ENCODE results near the gene RAB3IL1.

The RAB3IL1 gene

GRCh38 chr11:61904539-61905048, 12.8 kb downstream of the RAB3IL1 start:
- no peak for DNase-seq (ENCODE audit: low spot score)

- no peak for DNase-seq (ENCODE audit: low spot score)
Measured at GRCh38 chr11:61903845-61904244, 13.5 kb downstream of the RAB3IL1 start.

GRCh38 chr11:61902313-61902712, 15.1 kb downstream of the RAB3IL1 start:
- DNase-seq (ENCODE audit: low spot score): no peak

- DNase-seq (ENCODE audit: low spot score): no peak
Measured at GRCh38 chr11:61901397-61901796, 16.0 kb downstream of the RAB3IL1 start.

GRCh38 chr11:61900251-61900650, 17.1 kb downstream of the RAB3IL1 start:
- DNase-seq (ENCODE audit: low spot score): no peak

GRCh38 chr11:61899146-61899841, 18.1 kb downstream of the RAB3IL1 start:
- DNase-seq (ENCODE audit: low spot score): peak; percentile 90

GRCh38 chr11:61898247-61898582, 19.2 kb downstream of the RAB3IL1 start:
- DNase-seq (ENCODE audit: low spot score): no peak

- peak; percentile 65 for DNase-seq (ENCODE audit: low spot score)
Measured at GRCh38 chr11:61897387-61898246, 19.7 kb downstream of the RAB3IL1 start.

GRCh38 chr11:61896665-61897386, 20.5 kb downstream of the RAB3IL1 start:
- no peak for DNase-seq (ENCODE audit: low spot score)

GRCh38 chr11:61895718-61896059, 21.7 kb downstream of the RAB3IL1 start:
- DNase-seq (ENCODE audit: low spot score): no peak

- no peak for DNase-seq (ENCODE audit: low spot score)
Measured at GRCh38 chr11:61895046-61895717, 22.2 kb downstream of the RAB3IL1 start.

- DNase-seq (ENCODE audit: low spot score): no peak
Measured at GRCh38 chr11:61893981-61894380, 23.4 kb downstream of the RAB3IL1 start.

- DNase-seq (ENCODE audit: low spot score): no peak
Measured at GRCh38 chr11:61892085-61892370, 25.3 kb downstream of the RAB3IL1 start.

- peak; percentile 49 for DNase-seq (ENCODE audit: low spot score)
Measured at GRCh38 chr11:61891331-61892084, 25.9 kb downstream of the RAB3IL1 start, which contains the start of gene FADS3. FADS3 (minus strand) TSS chr11:61891545; CDS start chr11:61891381, 164 bp downstream.

- peak; percentile 30 for DNase-seq (ENCODE audit: low spot score)
Measured at GRCh38 chr11:61890529-61891330, 26.6 kb downstream of the RAB3IL1 start.

GRCh38 chr11:61889831-61890230, 27.5 kb downstream of the RAB3IL1 start:
- no peak for DNase-seq (ENCODE audit: low spot score)

- no peak for DNase-seq (ENCODE audit: low spot score)
Measured at GRCh38 chr11:61888590-61888989, 28.8 kb downstream of the RAB3IL1 start.

GRCh38 chr11:61887839-61888494, 29.4 kb downstream of the RAB3IL1 start:
- no peak for DNase-seq (ENCODE audit: low spot score)

GRCh38 chr11:61886643-61887042, 30.7 kb downstream of the RAB3IL1 start:
- no peak for DNase-seq (ENCODE audit: low spot score)
